Smooth muscle cell (in vitro differentiated cells): ENCODE data around the gene SNRNP48. TPM values are rescaled to one million over a fixed set of nuclear protein-coding genes. Genes with fewer than 3 reads are reported as not detected.
A peak's percentile ranks its signal among the peaks of the same experiment; 100 is the strongest.

Experiments used
- DNase-seq: peaks from one replicate; lab custom pipeline; 2025; ENCODE audit not compliant: unreplicated experiment; lab: John Stamatoyannopoulos, UW
- H2AFZ ChIP-seq: fragments of 200-600 bp; sonication (generic); 2 replicates; pipeline ENCODE4 v1.6.0; 2016; ENCODE audit warnings: antibody characterized with exemption, low read depth, mild to moderate bottlenecking
- H3F3A ChIP-seq: fragments of 200-600 bp; sonication (generic); 2 replicates; pipeline ENCODE4 v1.6.0; 2017; ENCODE audit warnings: antibody characterized with exemption, low read depth
- H3K27ac ChIP-seq: fragments of 200-600 bp; sonication (generic); 2 replicates; pipeline ENCODE4 v1.5.1; 2016; ENCODE audit warnings: low read depth, mild to moderate bottlenecking
- H3K27me3 ChIP-seq: fragments of 200-600 bp; sonication (generic); 2 replicates; pipeline ENCODE4 v1.6.1; 2016; ENCODE audit warnings: low read depth, mild to moderate bottlenecking
- H3K36me3 ChIP-seq: fragments of 200-600 bp; sonication (generic); 2 replicates; pipeline ENCODE4 v1.5.1; 2016; ENCODE audit warnings: low read depth
- H3K4me1 ChIP-seq: fragments of 200-600 bp; sonication (generic); 2 replicates; pipeline ENCODE4 v1.5.1; 2016; ENCODE audit warnings: low read depth
- H3K4me2 ChIP-seq: fragments of 200-600 bp; sonication (generic); 2 replicates; pipeline ENCODE4 v1.6.0; 2016; ENCODE audit warnings: mild to moderate bottlenecking
- H3K4me3 ChIP-seq: fragments of 200-600 bp; sonication (generic); 2 replicates; pipeline ENCODE4 v1.5.1; 2016; ENCODE audit warnings: mild to moderate bottlenecking
- H3K79me2 ChIP-seq: fragments of 200-600 bp; sonication (generic); 2 replicates; pipeline ENCODE4 v1.6.0; 2016; ENCODE audit warnings: low read depth, mild to moderate bottlenecking
- H3K9ac ChIP-seq: fragments of 200-600 bp; sonication (generic); 2 replicates; pipeline ENCODE4 v1.6.0; 2016; ENCODE audit warnings: low read depth
- H3K9me3 ChIP-seq: fragments of 200-600 bp; sonication (generic); replicated peaks from 2 replicates; pipeline ENCODE4 v1.5.1; 2016; ENCODE audit warnings: low read depth
- H4K20me1 ChIP-seq: fragments of 200-600 bp; sonication (generic); 2 replicates; pipeline ENCODE4 v1.6.0; 2016; ENCODE audit warnings: low read depth
- CTCF ChIP-seq: fragments of 200-600 bp; sonication (generic); IDR thresholded peaks from 2 replicates; pipeline ENCODE4 v1.5.1; 2017; ENCODE audit warnings: borderline replicate concordance, mild to moderate bottlenecking, antibody characterized with exemption; ENCODE audit not compliant: insufficient read depth, poor library complexity, severe bottlenecking
- WGBS: methylation state at CpG from one replicate; pipeline ENCODE4 v1.1.7; 2016; ENCODE audit warnings: low lambda C conversion rate; 5-methylcytosine and 5-hydroxymethylcytosine counted together
- polyA plus RNA-seq: library from polyadenylated mRNA; unstranded; fragments of >200 nt; fragmentation: Nextera tagmentation; extraction: Ambion mirVana; gene quantifications from 2 replicates; pipeline ENCODE4 v1.2.1, GENCODE V29; 2016
- total RNA-seq: library from RNA; depleted of rRNA; stranded (reverse); fragments of >200 nt; gene quantifications from 2 replicates; pipeline ENCODE4 v1.2.3, GENCODE V29; 2014

SNRNP48 gene
- total and polyA plus RNA-seq, 2 experiments from 2014 or later: 3.2 to 11.0 TPM

GRCh38 chr6:7578931-7579330 lies 11.1 kb upstream of the SNRNP48 start:
- H3K79me2 ChIP-seq: no peaks in the 10 kb centered on the region

GRCh38 chr6:7579851-7580250 lies 10.1 kb upstream of the SNRNP48 start:
- no peak overlapping the region for H2AFZ ChIP-seq
- no peaks in the 10 kb centered on the region for H3K9me3 ChIP-seq
- H3K36me3 ChIP-seq: peaks cover 66% of the 10 kb centered on the region
- no peak overlapping the region for H3K27ac ChIP-seq
- no peak overlapping the region for H3K9ac ChIP-seq
- H3K4me2 ChIP-seq: no peak overlapping the region
- H4K20me1 ChIP-seq: peaks cover 54% of the 10 kb centered on the region
- no peaks in the 10 kb centered on the region for H3K4me1 ChIP-seq
- TF ChIP-seq CTCF: no peak
- no peak for DNase-seq
- no peak overlapping the region for H3K4me3 ChIP-seq
- 96% methylated on average over 9 of the region's 9 CpGs for WGBS
- no peaks in the 10 kb centered on the region for H3K27me3 ChIP-seq
- H3K79me2 ChIP-seq: no peaks in the 10 kb centered on the region
- peaks cover 12% of the 10 kb centered on the region for H3F3A ChIP-seq

More at GRCh38 chr6:7578931-7579330, 11.1 kb upstream of the SNRNP48 start:
- Histone ChIP-seq H2AFZ (no peak overlapping the region), H3K27me3 (no peaks in the 10 kb centered on the region), H3K9me3 (no peaks in the 10 kb centered on the region), H4K20me1 (peaks cover 47% of the 10 kb centered on the region), H3K36me3 (peaks cover 72% of the 10 kb centered on the region), H3K27ac (peak overlapping the region; percentile 3), H3K4me1 (no peaks in the 10 kb centered on the region), H3K9ac (no peak overlapping the region), H3K4me2 (no peak overlapping the region), H3K4me3 (no peak overlapping the region), H3F3A (peaks cover 6% of the 10 kb centered on the region)
- WGBS: 98% methylated on average over 2 of the region's 2 CpGs
- no peak for TF ChIP-seq CTCF
- DNase-seq: no peak

- Histone ChIP-seq H3K27me3 (no peaks in the 10 kb centered on the region), H3K4me1 (no peaks in the 10 kb centered on the region), H2AFZ (no peak overlapping the region), H3F3A (peaks cover 9% of the 10 kb centered on the region), H3K9ac (no peak overlapping the region), H3K36me3 (peaks cover 64% of the 10 kb centered on the region), H3K4me3 (no peak overlapping the region), H4K20me1 (peaks cover 51% of the 10 kb centered on the region), H3K4me2 (no peak overlapping the region), H3K79me2 (no peaks in the 10 kb centered on the region), H3K9me3 (no peaks in the 10 kb centered on the region), H3K27ac (no peak overlapping the region)
- DNase-seq: no peak
- 93% methylated on average over 13 of the region's 13 CpGs for WGBS
- TF ChIP-seq CTCF: no peak
Measured at GRCh38 chr6:7580537-7580926, 9.5 kb upstream of the SNRNP48 start.

GRCh38 chr6:7580927-7581618 lies 8.9 kb upstream of the SNRNP48 start:
- H3K79me2 ChIP-seq: no peaks in the 10 kb centered on the region
- H3K27ac ChIP-seq: no peak overlapping the region
- H3K4me1 ChIP-seq: no peaks in the 10 kb centered on the region
- no peak for TF ChIP-seq CTCF
- no peak overlapping the region for H3K4me2 ChIP-seq
- peaks cover 62% of the 10 kb centered on the region for H3K36me3 ChIP-seq
- no peaks in the 10 kb centered on the region for H3K9me3 ChIP-seq
- no peak overlapping the region for H3K9ac ChIP-seq
- peaks cover 47% of the 10 kb centered on the region for H4K20me1 ChIP-seq
- DNase-seq: no peak
- H2AFZ ChIP-seq: no peak overlapping the region
- WGBS: 96% methylated on average over 14 of the region's 14 CpGs
- no peak overlapping the region for H3K4me3 ChIP-seq
- peaks cover 11% of the 10 kb centered on the region for H3F3A ChIP-seq
- no peaks in the 10 kb centered on the region for H3K27me3 ChIP-seq
